H9 (cell line): ENCODE measurements around the gene ZFAND3. TPM values are rescaled to one million over a fixed set of nuclear protein-coding genes. Genes with fewer than 3 reads are reported as not detected.

Experiments
- DNase-seq: peaks from one replicate; pipeline ENCODE4 v3.0.0-alpha.2; 2017
- H2AFZ ChIP-seq: one replicate; pipeline ENCODE4 v1.6.1; 2013; ENCODE audit warnings: mild to moderate bottlenecking, low read length, control low read depth, moderate library complexity
- H2AK5ac ChIP-seq: 2 replicates; pipeline ENCODE4 v1.6.1; 2013; ENCODE audit warnings: low read length, control low read depth, mixed read lengths; ENCODE audit not compliant: insufficient read length
- H2BK120ac ChIP-seq: one replicate; pipeline ENCODE4 v1.6.1; 2013; ENCODE audit warnings: low read depth, mild to moderate bottlenecking, low read length, control low read depth, inconsistent platforms; ENCODE audit not compliant: poor library complexity, severe bottlenecking
- H2BK12ac ChIP-seq: 2 replicates; pipeline ENCODE4 v1.6.1; 2013; ENCODE audit warnings: low read length, control low read depth, mixed read lengths, low read depth; ENCODE audit not compliant: insufficient read length
- H2BK15ac ChIP-seq: 2 replicates; pipeline ENCODE4 v1.6.1; 2013; ENCODE audit warnings: low read depth, low read length, control low read depth
- H2BK20ac ChIP-seq: one replicate; pipeline ENCODE4 v1.6.1; 2013; ENCODE audit warnings: low read depth, mild to moderate bottlenecking, low read length, control low read depth, inconsistent platforms; ENCODE audit not compliant: poor library complexity, severe bottlenecking
- H2BK5ac ChIP-seq: 2 replicates; pipeline ENCODE4 v1.6.1; 2013; ENCODE audit warnings: low read length, control low read depth, mixed read lengths; ENCODE audit not compliant: insufficient read length
- H3K14ac ChIP-seq: 2 replicates; pipeline ENCODE4 v1.6.1; 2013; ENCODE audit warnings: low read length, control low read depth; ENCODE audit not compliant: insufficient read depth
- H3K18ac ChIP-seq: 2 replicates; pipeline ENCODE4 v1.6.1; 2013; ENCODE audit warnings: low read depth, mild to moderate bottlenecking, mixed read lengths, low read length, control low read depth; ENCODE audit not compliant: insufficient read length
- H3K23ac ChIP-seq: 2 replicates; pipeline ENCODE4 v1.6.1; 2013; ENCODE audit warnings: low read length, control low read depth, mixed read lengths, low read depth; ENCODE audit not compliant: insufficient read length
- H3K23me2 ChIP-seq: 2 replicates; pipeline ENCODE4 v1.6.1; 2013; ENCODE audit warnings: low read depth, mild to moderate bottlenecking, mixed read lengths, low read length, control low read depth; ENCODE audit not compliant: insufficient read length, poor library complexity, severe bottlenecking
- H3K27ac ChIP-seq: 2 replicates; pipeline ENCODE4 v1.5.1; 2013; ENCODE audit warnings: low read length, control low read depth, mixed read lengths, low read depth; ENCODE audit not compliant: insufficient read length
- H3K27me3 ChIP-seq: 2 replicates; pipeline ENCODE4 v1.6.1; 2013; ENCODE audit warnings: low read length, control low read depth, inconsistent platforms; ENCODE audit not compliant: insufficient read depth
- H3K4ac ChIP-seq: 2 replicates; pipeline ENCODE4 v1.6.1; 2013; ENCODE audit warnings: low read depth, mild to moderate bottlenecking, control low read depth, inconsistent platforms, low read length, moderate library complexity
- H3K4me1 ChIP-seq: 2 replicates; pipeline ENCODE4 v1.6.1; 2013; ENCODE audit warnings: low read length, control low read depth, inconsistent platforms; ENCODE audit not compliant: insufficient read depth
- H3K4me2 ChIP-seq: 2 replicates; pipeline ENCODE4 v1.6.1; 2013; ENCODE audit warnings: low read length, control low read depth, mixed read lengths; ENCODE audit not compliant: insufficient read length, insufficient read depth
- H3K56ac ChIP-seq: 2 replicates; pipeline ENCODE4 v1.6.1; 2013; ENCODE audit warnings: low read depth, mild to moderate bottlenecking, mixed read lengths, low read length, control low read depth; ENCODE audit not compliant: insufficient read length
- H3K79me1 ChIP-seq: 2 replicates; pipeline ENCODE4 v1.6.1; 2013; ENCODE audit warnings: low read depth, mild to moderate bottlenecking, moderate library complexity, low read length, control low read depth, inconsistent platforms; ENCODE audit not compliant: insufficient read depth, poor library complexity, severe bottlenecking
- H3K79me2 ChIP-seq: 2 replicates; pipeline ENCODE4 v1.6.1; 2013; ENCODE audit warnings: low read length, control low read depth, inconsistent platforms; ENCODE audit not compliant: insufficient read depth
- H3K9ac ChIP-seq: 2 replicates; pipeline ENCODE4 v1.6.1; 2013; ENCODE audit warnings: low read length, control low read depth, mixed read lengths; ENCODE audit not compliant: insufficient read length; ENCODE audit errors: extremely low read depth
- H3K9me3 ChIP-seq: one replicate; pipeline ENCODE4 v1.6.1; 2013; ENCODE audit warnings: low read depth, low read length, inconsistent platforms; ENCODE audit not compliant: control insufficient read depth
- H3T11ph ChIP-seq: one replicate; pipeline ENCODE4 v1.6.1; 2013; ENCODE audit warnings: mild to moderate bottlenecking, low read length, control low read depth, inconsistent platforms
- H4K20me1 ChIP-seq: one replicate; pipeline ENCODE4 v1.6.1; 2013; ENCODE audit not compliant: control insufficient read depth, insufficient read length, insufficient read depth
- H4K5ac ChIP-seq: 2 replicates; pipeline ENCODE4 v1.6.1; 2013; ENCODE audit warnings: low read depth, mild to moderate bottlenecking, mixed read lengths, low read length, control low read depth; ENCODE audit not compliant: insufficient read length
- H4K8ac ChIP-seq: replicated peaks from 2 replicates; pipeline ENCODE4 v1.6.1; 2013; ENCODE audit warnings: low read length, control low read depth, mixed read lengths, low read depth; ENCODE audit not compliant: insufficient read length
- H4K91ac ChIP-seq: 2 replicates; pipeline ENCODE4 v1.6.1; 2013; ENCODE audit warnings: low read depth, mild to moderate bottlenecking, moderate library complexity, mixed read lengths, low read length, control low read depth; ENCODE audit not compliant: insufficient read length
- H3K27ac Mint-ChIP-seq, 3 experiments: 2 replicates in 2 of 3; 3 replicates in 1 of 3; pipeline ENCODE4 v1.8.0; 2020 to 2021; ENCODE audit warnings: mixed read lengths in 3 of 3, mild to moderate bottlenecking in 1 of 3, moderate library complexity in 1 of 3
- H3K27me3 Mint-ChIP-seq: 2 replicates; pipeline ENCODE4 v1.8.0; 2021; ENCODE audit warnings: low read depth, mild to moderate bottlenecking, moderate library complexity, mixed read lengths
- H3K36me3 Mint-ChIP-seq, 3 experiments: 2 replicates in 2 of 3; 3 replicates in 1 of 3; pipeline ENCODE4 v1.8.0; 2020 to 2021; ENCODE audit warnings: low read depth in 3 of 3, mixed read lengths in 3 of 3; ENCODE audit not compliant: insufficient read depth in 1 of 3
- H3K4me1 Mint-ChIP-seq, 2 experiments: 2 replicates each; pipeline ENCODE4 v1.8.0; 2020; ENCODE audit warnings: mixed read lengths in 2 of 2
- H3K4me3 Mint-ChIP-seq, 2 experiments: 2 replicates in 1 of 2; 3 replicates in 1 of 2; pipeline ENCODE4 v1.8.0; 2020 to 2021; ENCODE audit warnings: mild to moderate bottlenecking in 2 of 2, mixed read lengths in 2 of 2, moderate library complexity in 1 of 2
- H3K9me3 Mint-ChIP-seq, 2 experiments: 2 replicates in 1 of 2; 3 replicates in 1 of 2; pipeline ENCODE4 v1.8.0; 2020; ENCODE audit warnings: mild to moderate bottlenecking in 2 of 2, mixed read lengths in 2 of 2, moderate library complexity in 1 of 2
- CTCF ChIP-seq: fragments of 200-600 bp; sonication (generic); conservative IDR thresholded peaks from 3 replicates; pipeline ENCODE4 v1.8.0; 2021; ENCODE audit warnings: antibody characterized with exemption, mild to moderate bottlenecking
- total RNA-seq: library from RNA; stranded (reverse); gene quantifications from 2 replicates; pipeline ENCODE4 v1.2.1, GENCODE V29; 2021

ZFAND3 gene
- total RNA-seq, 1 experiment from 2014 or later: 57.7 TPM

- H3K23ac ChIP-seq: no peak overlapping the region
- no peak overlapping the region for H4K8ac ChIP-seq
- no peak for TF ChIP-seq CTCF
- H3K4ac ChIP-seq: no peak overlapping the region
- no peak overlapping the region for H3K4me3 Mint-ChIP-seq
- no peaks in the 10 kb centered on the region for H4K20me1 ChIP-seq
- no peaks in the 10 kb centered on the region for H3K27me3 Mint-ChIP-seq
- H3K9me3 Mint-ChIP-seq: no peaks in the 10 kb centered on the region
- no peak overlapping the region for H3K27ac ChIP-seq
- H3K79me2 ChIP-seq: no peaks in the 10 kb centered on the region; the same call in 1 of the 2 replicates
- H2BK15ac ChIP-seq: no peak overlapping the region
- peaks cover 0 to 2% of the 10 kb centered on the region in 2 experiments; a peak in 1 of 4 replicates for H3K4me1 Mint-ChIP-seq
- no peak overlapping the region for H2AFZ ChIP-seq
- H3K9ac ChIP-seq: no peak overlapping the region
- no peak overlapping the region for H3K14ac ChIP-seq
- no peak overlapping the region for H2BK12ac ChIP-seq
- H3K27ac Mint-ChIP-seq: no peak overlapping the region
- H2BK5ac ChIP-seq: no peak overlapping the region
- no peak overlapping the region for H3T11ph ChIP-seq
- H4K91ac ChIP-seq: no peak overlapping the region
- H3K36me3 Mint-ChIP-seq: no peaks in the 10 kb centered on the region; a peak in 1 of 7 replicates
- no peaks in the 10 kb centered on the region for H3K27me3 ChIP-seq
- no peak overlapping the region for H2BK120ac ChIP-seq
- no peak overlapping the region for H4K5ac ChIP-seq
- no peak overlapping the region for H2BK20ac ChIP-seq
- no peak overlapping the region for H3K56ac ChIP-seq
- no peak for DNase-seq
- H3K4me1 ChIP-seq: no peaks in the 10 kb centered on the region
- H3K23me2 ChIP-seq: no peaks in the 10 kb centered on the region
- no peak overlapping the region for H2AK5ac ChIP-seq
- H3K18ac ChIP-seq: no peak overlapping the region
- peaks cover 4% of the 10 kb centered on the region for H3K79me1 ChIP-seq
- no peaks in the 10 kb centered on the region for H3K9me3 ChIP-seq
- no peak overlapping the region for H3K4me2 ChIP-seq
Observed at GRCh38 chr6:37938909-37939308, 119.4 kb downstream of the ZFAND3 start.
